DOHH2 (cell line): ENCODE measurements around the gene CHRNB1.

Experiments used
- H3F3A ChIP-seq: fragments of 200-600 bp; sonication (generic), shearing (Covaris generic); 2 replicates; pipeline ENCODE4 v1.6.0; 2016; ENCODE audit warnings: antibody characterized with exemption, mild to moderate bottlenecking; ENCODE audit not compliant: control insufficient read depth, insufficient read depth
- H3K27ac ChIP-seq: fragments of 200-600 bp; sonication (generic); 2 replicates; pipeline ENCODE4 v1.5.1; 2014; ENCODE audit warnings: low read depth, mild to moderate bottlenecking, low read length, moderate library complexity
- H3K27me3 ChIP-seq: fragments of 200-600 bp; sonication (generic); 2 replicates; pipeline ENCODE4 v1.6.1; 2014; ENCODE audit warnings: mild to moderate bottlenecking, low read length, mixed read lengths; ENCODE audit not compliant: control insufficient read depth
- H3K36me3 ChIP-seq: fragments of 200-600 bp; sonication (generic); 2 replicates; pipeline ENCODE4 v1.6.1; 2014; ENCODE audit warnings: mild to moderate bottlenecking, low read length, moderate library complexity, mixed read lengths; ENCODE audit not compliant: control insufficient read depth
- H3K4me1 ChIP-seq: fragments of 200-600 bp; sonication (generic); 2 replicates; pipeline ENCODE4 v1.6.1; 2014; ENCODE audit warnings: mild to moderate bottlenecking, low read length, mixed read lengths; ENCODE audit not compliant: control insufficient read depth
- H3K4me2 ChIP-seq: fragments of 200-600 bp; sonication (generic); 2 replicates; pipeline ENCODE4 v1.6.0; 2014; ENCODE audit warnings: mild to moderate bottlenecking, low read length, moderate library complexity
- H3K4me3 ChIP-seq: fragments of 200-600 bp; sonication (generic); 2 replicates; pipeline ENCODE4 v1.5.1; 2014; ENCODE audit warnings: mild to moderate bottlenecking, low read length, mixed read lengths
- H3K79me2 ChIP-seq: fragments of 200-600 bp; sonication (generic); 2 replicates; pipeline ENCODE4 v1.6.1; 2014; ENCODE audit warnings: mild to moderate bottlenecking, low read length, mixed read lengths; ENCODE audit not compliant: control insufficient read depth
- H3K9me2 ChIP-seq: fragments of 200-600 bp; sonication (generic); replicated peaks from 2 replicates; pipeline ENCODE4 v1.6.1; 2014; ENCODE audit warnings: mild to moderate bottlenecking, low read length, mixed read lengths; ENCODE audit not compliant: control insufficient read depth
- H3K9me3 ChIP-seq: fragments of 200-600 bp; sonication (generic); 2 replicates; pipeline ENCODE4 v1.6.1; 2014; ENCODE audit warnings: antibody characterized with exemption, low read length, mixed read lengths; ENCODE audit not compliant: control insufficient read depth, insufficient read depth
- H4K20me1 ChIP-seq: fragments of 200-600 bp; sonication (generic); 2 replicates; pipeline ENCODE4 v1.6.0; 2014; ENCODE audit warnings: low read depth, mild to moderate bottlenecking, antibody characterized with exemption, low read length, moderate library complexity; ENCODE audit not compliant: control insufficient read depth, insufficient read depth
- CTCF ChIP-seq: fragments of 200-600 bp; sonication (generic); IDR thresholded peaks from one replicate; pipeline ENCODE4 v1.5.1; 2014; ENCODE audit warnings: antibody characterized with exemption, mild to moderate bottlenecking, low read depth, low read length; ENCODE audit not compliant: poor library complexity, severe bottlenecking
- EZH2phosphoT487 ChIP-seq: fragments of 200-600 bp; sonication (generic); IDR thresholded peaks from 2 replicates; pipeline ENCODE4 v1.6.1; 2017; ENCODE audit warnings: borderline replicate concordance, mild to moderate bottlenecking, antibody characterized with exemption, low read length, moderate library complexity, mixed read lengths

CHRNB1 gene

GRCh38 chr17:7403043-7403726 is 41.7 kb upstream of the CHRNB1 start:
- Histone ChIP-seq H3K9me2 (no peaks in the 10 kb centered on the region), H3K27me3 (no peaks in the 10 kb centered on the region), H3K79me2 (peaks cover 9% of the 10 kb centered on the region), H3K9me3 (no peaks in the 10 kb centered on the region), H3K4me1 (peaks cover 11% of the 10 kb centered on the region), H3K27ac (no peak overlapping the region), H4K20me1 (no peaks in the 10 kb centered on the region), H3K36me3 (peaks cover 4% of the 10 kb centered on the region; the same call in 1 of the 2 replicates), H3K4me3 (peak overlapping the region; percentile 73), H3F3A (peaks cover 5% of the 10 kb centered on the region; the same call in 1 of the 2 replicates), H3K4me2 (peak overlapping the region; percentile 89)
- no peak for TF ChIP-seq CTCF
- no peak for TF ChIP-seq EZH2phosphoT487

- H3K79me2 ChIP-seq: peaks cover 9% of the 10 kb centered on the region
- peaks cover 5% of the 10 kb centered on the region; the same call in 1 of the 2 replicates for H3F3A ChIP-seq
- no peaks in the 10 kb centered on the region for H4K20me1 ChIP-seq
- no peak overlapping the region for H3K27ac ChIP-seq
- H3K4me2 ChIP-seq: peak overlapping the region; percentile 89
- H3K4me1 ChIP-seq: peaks cover 11% of the 10 kb centered on the region
- H3K36me3 ChIP-seq: peaks cover 4% of the 10 kb centered on the region; the same call in 1 of the 2 replicates
- TF ChIP-seq EZH2phosphoT487 (no peak), CTCF (no peak)
- no peaks in the 10 kb centered on the region for H3K27me3 ChIP-seq
- peak overlapping the region; percentile 73 for H3K4me3 ChIP-seq
- H3K9me3 ChIP-seq: no peaks in the 10 kb centered on the region
- no peaks in the 10 kb centered on the region for H3K9me2 ChIP-seq
Observed at GRCh38 chr17:7403727-7403976, 41.2 kb upstream of the CHRNB1 start.

GRCh38 chr17:7403977-7404736 is 40.7 kb upstream of the CHRNB1 start, which contains the start of gene TMEM256:
Gene TMEM256 (minus strand): TSS chr17:7404097. CDS start chr17:7404084, 13 bp downstream.
- H3K27me3 ChIP-seq: no peaks in the 10 kb centered on the region
- no peaks in the 10 kb centered on the region for H4K20me1 ChIP-seq
- H3K4me2 ChIP-seq: peak within 1 kb of the TSS; percentile 89
- peak within 1 kb of the TSS; percentile 39; the same call in 1 of the 2 replicates for H3K27ac ChIP-seq
- H3K4me3 ChIP-seq: peak within 1 kb of the TSS; percentile 73
- H3K4me1 ChIP-seq: peaks cover 11% of the 10 kb centered on the region
- H3K9me3 ChIP-seq: no peaks in the 10 kb centered on the region
- H3K9me2 ChIP-seq: no peaks in the 10 kb centered on the region
- TF ChIP-seq EZH2phosphoT487 (no peak), CTCF (no peak)
- H3F3A ChIP-seq: peaks cover 5% of the 10 kb centered on the region; the same call in 1 of the 2 replicates
- peaks cover 4% of the 10 kb centered on the region; the same call in 1 of the 2 replicates for H3K36me3 ChIP-seq
- H3K79me2 ChIP-seq: peaks cover 9% of the 10 kb centered on the region
